PC-3 (cell line): ENCODE data around the gene DECR2.

Experiments used
- EZH2 ChIP-seq: fragments of 300-600 bp; sonication (generic); IDR thresholded peaks from one replicate; pipeline ENCODE4 v1.6.1; 2017; ENCODE audit warnings: antibody characterized with exemption, mild to moderate bottlenecking, low read length; ENCODE audit not compliant: unreplicated experiment
- EZH2phosphoT487 ChIP-seq: fragments of 300-600 bp; sonication (generic); IDR thresholded peaks from 2 replicates; pipeline ENCODE4 v1.6.1; 2018; ENCODE audit warnings: mild to moderate bottlenecking, antibody characterized with exemption, low read length, borderline replicate concordance
- TF ChIP-seq, protein P1 (sequence below): fragments of 300-600 bp; sonication (generic); conservative IDR thresholded peaks from 2 replicates; pipeline ENCODE4 v1.5.1; 2017; ENCODE audit warnings: antibody characterized with exemption, low read depth, mild to moderate bottlenecking, low read length

- TF ChIP-seq EZH2: no peak
- TF ChIP-seq, protein P1, sequence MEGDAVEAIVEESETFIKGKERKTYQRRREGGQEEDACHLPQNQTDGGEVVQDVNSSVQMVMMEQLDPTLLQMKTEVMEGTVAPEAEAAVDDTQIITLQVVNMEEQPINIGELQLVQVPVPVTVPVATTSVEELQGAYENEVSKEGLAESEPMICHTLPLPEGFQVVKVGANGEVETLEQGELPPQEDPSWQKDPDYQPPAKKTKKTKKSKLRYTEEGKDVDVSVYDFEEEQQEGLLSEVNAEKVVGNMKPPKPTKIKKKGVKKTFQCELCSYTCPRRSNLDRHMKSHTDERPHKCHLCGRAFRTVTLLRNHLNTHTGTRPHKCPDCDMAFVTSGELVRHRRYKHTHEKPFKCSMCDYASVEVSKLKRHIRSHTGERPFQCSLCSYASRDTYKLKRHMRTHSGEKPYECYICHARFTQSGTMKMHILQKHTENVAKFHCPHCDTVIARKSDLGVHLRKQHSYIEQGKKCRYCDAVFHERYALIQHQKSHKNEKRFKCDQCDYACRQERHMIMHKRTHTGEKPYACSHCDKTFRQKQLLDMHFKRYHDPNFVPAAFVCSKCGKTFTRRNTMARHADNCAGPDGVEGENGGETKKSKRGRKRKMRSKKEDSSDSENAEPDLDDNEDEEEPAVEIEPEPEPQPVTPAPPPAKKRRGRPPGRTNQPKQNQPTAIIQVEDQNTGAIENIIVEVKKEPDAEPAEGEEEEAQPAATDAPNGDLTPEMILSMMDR: no peak
- TF ChIP-seq EZH2phosphoT487: no peak
Measured at GRCh38 chr16:450785-451512, 49.3 kb downstream of the DECR2 start.
